ENCODE measurements around the gene SLC12A8. TPM values are rescaled to one million over a fixed set of nuclear protein-coding genes. Genes with fewer than 3 reads are reported as not detected.

SLC12A8 gene
- total and polyA plus RNA-seq, 3 experiments from 2014 or later: 0.91 to 1.0 TPM; not detected in 1

DNA sequence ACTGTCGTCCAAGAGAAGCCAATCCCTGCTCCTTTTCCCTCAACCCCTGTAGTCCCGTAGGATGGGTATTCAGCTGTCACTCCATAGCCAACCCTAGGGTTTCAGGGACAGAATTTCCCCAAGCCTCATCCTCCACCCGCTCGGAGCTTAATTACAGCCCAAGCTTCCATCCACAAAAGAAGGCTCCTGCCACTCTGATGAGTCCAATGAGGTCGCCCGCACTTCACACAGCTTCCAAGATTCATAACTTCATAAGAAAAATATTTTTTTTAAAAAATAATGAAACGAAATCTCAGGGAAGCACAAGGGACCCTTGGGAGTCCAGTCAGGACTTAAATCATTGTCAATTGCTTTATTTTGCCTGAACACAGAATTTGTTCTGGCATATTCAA is 75.6 kb downstream of the SLC12A8 start:
- ChIA-PET POLR2A (no interaction called here), CTCF (interaction anchor here (1.1 kb wide), 1 partner anchor 21 kb away, joined by 3 read pairs; no protein-coding TSS in a partner anchor)
- no peaks in the 10 kb centered on the region for H3K9me3 Mint-ChIP-seq
- H3K9me3 ChIP-seq (ENCODE audit: low read length): no peaks in the 10 kb centered on the region
- H3K27me3 ChIP-seq (ENCODE audit: insufficient read depth, low read length, poor library complexity, severe bottlenecking): no peaks in the 10 kb centered on the region
- H3K4me3 ChIP-seq (ENCODE audit: low read length): no peak overlapping the region
- no peak overlapping the region for H3K4me3 Mint-ChIP-seq
- H3K4me1 ChIP-seq (ENCODE audit: insufficient read depth, low read length): peaks cover 27% of the 10 kb centered on the region
- H3K27me3 Mint-ChIP-seq: no peaks in the 10 kb centered on the region
- H3K27ac ChIP-seq (ENCODE audit: low read depth, low read length): no peak overlapping the region
- DNase-seq: no peak
- H3K27ac Mint-ChIP-seq: no peak overlapping the region
- no peaks in the 10 kb centered on the region for H3K36me3 Mint-ChIP-seq
- H3K4me1 Mint-ChIP-seq: peaks cover 29 to 38% (median 34%) of the 10 kb centered on the region in 3 donors
- H3K36me3 ChIP-seq (ENCODE audit: insufficient read depth, low read length): no peaks in the 10 kb centered on the region

DNA sequence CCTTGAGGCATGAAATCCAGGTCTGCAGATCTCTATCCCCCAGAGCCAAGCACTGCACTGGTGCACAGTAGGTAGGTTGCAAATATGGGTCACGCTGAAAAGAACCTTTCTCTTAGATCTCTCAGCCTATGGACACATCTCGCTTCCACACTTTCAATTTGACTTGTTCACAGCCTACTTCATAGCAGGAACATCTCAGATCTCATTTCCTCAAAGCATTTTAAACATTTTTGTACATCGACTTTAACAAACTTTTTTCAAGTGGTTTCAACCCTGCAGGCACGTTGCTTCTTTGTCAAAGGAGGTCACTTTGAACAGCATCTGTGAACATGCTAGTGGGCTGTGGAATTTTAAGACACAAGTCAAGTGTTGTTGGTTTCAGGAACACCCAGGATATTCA is 76.0 kb downstream of the SLC12A8 start:
- Histone ChIP-seq H3K36me3 (ENCODE audit: insufficient read depth, low read length) (no peaks in the 10 kb centered on the region), H3K27ac (ENCODE audit: low read depth, low read length) (no peak overlapping the region), H3K27me3 (ENCODE audit: insufficient read depth, low read length, poor library complexity, severe bottlenecking) (no peaks in the 10 kb centered on the region), H3K4me3 (ENCODE audit: low read length) (no peak overlapping the region), H3K9me3 (ENCODE audit: low read length) (no peaks in the 10 kb centered on the region), H3K4me1 (ENCODE audit: insufficient read depth, low read length) (peaks cover 25% of the 10 kb centered on the region)
- H3K36me3 Mint-ChIP-seq: no peaks in the 10 kb centered on the region
- peaks cover 25 to 36% (median 29%) of the 10 kb centered on the region in 3 donors for H3K4me1 Mint-ChIP-seq
- DNase-seq: no peak
- CTCF ChIA-PET: no interaction called here
- no peaks in the 10 kb centered on the region for H3K9me3 Mint-ChIP-seq
- no peak overlapping the region for H3K4me3 Mint-ChIP-seq
- peak overlapping the region in 1 of 8 donors; percentile 35 for H3K27ac Mint-ChIP-seq
- POLR2A ChIA-PET: no interaction called here
- no peaks in the 10 kb centered on the region for H3K27me3 Mint-ChIP-seq

DNA sequence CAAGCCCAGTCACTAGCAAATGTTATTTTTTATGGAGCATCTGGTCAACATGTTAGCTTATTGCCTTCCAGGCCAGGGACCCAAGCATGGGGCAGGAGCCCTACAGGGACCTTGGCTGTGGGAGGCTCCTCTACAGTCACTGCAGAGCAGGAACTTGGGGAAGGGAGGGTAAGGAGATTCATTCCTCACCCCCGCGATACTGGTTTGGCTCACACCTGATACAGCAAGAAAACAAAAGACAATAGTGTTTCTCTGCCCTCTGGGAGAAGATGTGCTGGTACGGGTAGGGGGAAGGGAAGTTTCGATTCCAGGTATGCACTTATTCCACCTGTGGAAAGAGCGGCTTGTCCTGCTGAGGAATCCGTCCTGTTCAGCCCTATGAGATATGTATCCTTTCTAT is 77.6 kb downstream of the SLC12A8 start:
- H3K4me1 Mint-ChIP-seq: peaks cover 16 to 23% (median 18%) of the 10 kb centered on the region in 3 donors
- no peak for DNase-seq

DNA sequence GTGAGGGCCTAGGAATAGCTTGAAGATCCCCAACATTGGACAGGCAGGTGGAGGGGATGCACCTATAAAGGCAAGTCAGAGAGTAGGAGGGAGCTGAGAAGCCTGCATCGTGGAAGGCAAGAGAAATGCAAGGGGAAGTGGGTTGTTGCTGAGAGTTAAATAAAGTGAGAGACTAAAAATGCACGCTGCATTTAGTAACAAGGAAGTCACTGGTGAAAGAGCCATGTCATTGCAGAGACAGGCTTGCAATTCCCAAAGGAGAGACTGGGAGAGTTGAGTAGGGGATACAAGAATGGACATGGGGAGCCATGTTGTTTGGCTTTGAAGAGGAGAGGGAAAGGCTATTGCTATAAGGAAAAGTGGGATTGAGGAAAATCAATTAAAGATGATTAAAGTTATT is 79.7 kb downstream of the SLC12A8 start:
- no peaks in the 10 kb centered on the region for H3K9me3 ChIP-seq (ENCODE audit: low read length)
- H3K27ac Mint-ChIP-seq: peak overlapping the region in 1 of 8 donors; percentile 66
- no peaks in the 10 kb centered on the region for H3K27me3 ChIP-seq (ENCODE audit: insufficient read depth, low read length, poor library complexity, severe bottlenecking)
- no peak overlapping the region for H3K4me3 Mint-ChIP-seq
- H3K36me3 ChIP-seq (ENCODE audit: insufficient read depth, low read length): no peaks in the 10 kb centered on the region
- ChIA-PET POLR2A (interaction anchor here (0.7 kb wide), 1 partner anchor 10 kb away, joined by 3 read pairs; no protein-coding TSS in a partner anchor), CTCF (interaction anchor here (0.9 kb wide), 1 partner anchor 16 kb away, joined by 3 read pairs; no protein-coding TSS in a partner anchor)
- H3K4me1 Mint-ChIP-seq: peaks cover 18 to 19% (median 18%) of the 10 kb centered on the region in 3 donors
- no peaks in the 10 kb centered on the region for H3K27me3 Mint-ChIP-seq
- DNase-seq: no peak
- no peaks in the 10 kb centered on the region for H3K9me3 Mint-ChIP-seq
- H3K27ac ChIP-seq (ENCODE audit: low read depth, low read length): no peak overlapping the region
- peaks cover 15% of the 10 kb centered on the region for H3K4me1 ChIP-seq (ENCODE audit: insufficient read depth, low read length)
- no peaks in the 10 kb centered on the region for H3K36me3 Mint-ChIP-seq
- no peak overlapping the region for H3K4me3 ChIP-seq (ENCODE audit: low read length)

More for the DNA sequence above, 77.6 kb downstream of the SLC12A8 start:
- H3K27me3 ChIP-seq (ENCODE audit: insufficient read depth, low read length, poor library complexity, severe bottlenecking): no peaks in the 10 kb centered on the region
- no peaks in the 10 kb centered on the region for H3K9me3 ChIP-seq (ENCODE audit: low read length)
- no peak overlapping the region for H3K27ac ChIP-seq (ENCODE audit: low read depth, low read length)
- H3K36me3 ChIP-seq (ENCODE audit: insufficient read depth, low read length): no peaks in the 10 kb centered on the region
- no peak overlapping the region for H3K4me3 Mint-ChIP-seq
- no peaks in the 10 kb centered on the region for H3K27me3 Mint-ChIP-seq
- H3K9me3 Mint-ChIP-seq: no peaks in the 10 kb centered on the region
- ChIA-PET CTCF (interaction anchor here (1.2 kb wide), 1 partner anchor 82 kb away, joined by 3 read pairs; no protein-coding TSS in a partner anchor), POLR2A (no interaction called here)
- no peaks in the 10 kb centered on the region for H3K36me3 Mint-ChIP-seq
- H3K27ac Mint-ChIP-seq: peak overlapping the region in 2 of 8 donors; percentile 38 to 44
- H3K4me1 ChIP-seq (ENCODE audit: insufficient read depth, low read length): peaks cover 15% of the 10 kb centered on the region
- H3K4me3 ChIP-seq (ENCODE audit: low read length): no peak overlapping the region

DNA sequence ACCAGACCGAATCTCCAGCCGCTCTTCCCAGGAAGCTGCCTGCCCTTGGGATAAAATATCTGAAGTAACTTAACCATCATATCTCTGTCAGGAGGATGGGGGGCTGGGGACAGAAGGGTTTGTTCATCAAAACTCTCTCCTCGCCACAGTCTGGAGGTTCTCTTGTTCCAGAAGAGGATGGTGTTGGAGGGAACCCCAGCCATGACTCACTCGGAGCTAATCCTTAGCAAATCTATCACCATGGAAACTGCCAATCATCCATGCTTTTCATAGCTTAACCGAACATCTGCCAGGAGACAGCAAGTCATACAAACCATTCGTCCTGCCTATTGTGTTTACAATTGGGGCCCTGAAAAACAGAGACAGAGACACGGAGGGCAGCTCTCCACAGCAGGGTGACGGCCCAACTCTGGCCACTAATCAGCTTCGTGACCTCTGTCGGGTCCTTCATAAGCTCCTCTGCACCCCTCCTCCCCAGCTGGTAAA is 83.0 kb downstream of the SLC12A8 start:
- no peaks in the 10 kb centered on the region for H3K36me3 Mint-ChIP-seq
- ChIA-PET POLR2A (no interaction called here), CTCF (interaction anchor here (1.1 to 2.0 kb wide), 5 partner anchors 11 to 503 kb away, joined by 3 to 5 read pairs (median 4); no protein-coding TSS in a partner anchor)
- no peaks in the 10 kb centered on the region for H3K9me3 Mint-ChIP-seq
- H3K4me3 Mint-ChIP-seq: no peak overlapping the region
- Histone ChIP-seq H3K9me3 (ENCODE audit: low read length) (no peaks in the 10 kb centered on the region), H3K27ac (ENCODE audit: low read depth, low read length) (no peak overlapping the region), H3K36me3 (ENCODE audit: insufficient read depth, low read length) (no peaks in the 10 kb centered on the region), H3K27me3 (ENCODE audit: insufficient read depth, low read length, poor library complexity, severe bottlenecking) (no peaks in the 10 kb centered on the region), H3K4me3 (ENCODE audit: low read length) (no peak overlapping the region), H3K4me1 (ENCODE audit: insufficient read depth, low read length) (peaks cover 16% of the 10 kb centered on the region)
- no peak overlapping the region for H3K27ac Mint-ChIP-seq
- no peaks in the 10 kb centered on the region for H3K27me3 Mint-ChIP-seq
- H3K4me1 Mint-ChIP-seq: peaks cover 22 to 26% (median 25%) of the 10 kb centered on the region in 3 donors
- DNase-seq: no peak

DNA sequence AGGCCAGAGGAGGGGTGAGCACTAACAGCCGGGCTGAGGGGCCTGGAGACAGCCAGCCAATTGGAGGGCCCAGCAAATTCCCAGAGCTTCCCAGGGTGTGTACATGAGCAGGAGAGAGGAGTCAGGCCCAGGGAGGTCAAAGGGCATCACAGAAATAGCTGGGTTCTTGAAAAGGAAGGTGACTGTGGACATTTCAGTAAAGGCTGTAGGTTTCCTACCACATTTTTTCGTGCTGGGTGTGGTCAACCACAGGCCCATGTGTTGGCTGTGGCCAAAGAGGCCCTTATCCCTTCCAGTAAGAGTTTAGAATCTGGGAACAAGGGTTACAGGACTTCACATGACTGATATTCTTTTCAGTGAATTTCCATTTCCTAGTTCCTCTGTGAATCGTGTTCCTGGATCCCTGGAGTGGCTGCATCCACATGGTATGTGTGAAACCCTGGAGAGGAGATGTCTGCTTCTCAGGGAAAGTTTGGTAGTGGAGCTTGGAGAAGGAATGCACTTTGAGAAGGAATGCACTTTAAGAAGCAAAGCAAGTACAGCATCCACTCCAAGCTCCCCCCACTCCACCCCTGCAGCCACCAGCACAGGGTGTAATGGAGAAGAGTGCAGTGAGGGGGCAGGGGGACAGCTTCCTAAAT is 83.6 kb downstream of the SLC12A8 start:
- Histone ChIP-seq H3K36me3 (ENCODE audit: insufficient read depth, low read length) (no peaks in the 10 kb centered on the region), H3K9me3 (ENCODE audit: low read length) (no peaks in the 10 kb centered on the region), H3K27me3 (ENCODE audit: insufficient read depth, low read length, poor library complexity, severe bottlenecking) (no peaks in the 10 kb centered on the region), H3K4me3 (ENCODE audit: low read length) (no peak overlapping the region), H3K27ac (ENCODE audit: low read depth, low read length) (no peak overlapping the region), H3K4me1 (ENCODE audit: insufficient read depth, low read length) (peaks cover 16% of the 10 kb centered on the region)
- ChIA-PET POLR2A (no interaction called here), CTCF (interaction anchor here (1.1 to 1.6 kb wide), 3 partner anchors 12 to 502 kb away, joined by 3 to 4 read pairs (median 3); no protein-coding TSS in a partner anchor)
- Mint-ChIP-seq H3K4me3 (no peak overlapping the region), H3K27me3 (no peaks in the 10 kb centered on the region), H3K27ac (no peak overlapping the region), H3K36me3 (no peaks in the 10 kb centered on the region), H3K4me1 (peaks cover 22 to 26% (median 25%) of the 10 kb centered on the region in 3 donors), H3K9me3 (no peaks in the 10 kb centered on the region)
- DNase-seq: no peak

DNA sequence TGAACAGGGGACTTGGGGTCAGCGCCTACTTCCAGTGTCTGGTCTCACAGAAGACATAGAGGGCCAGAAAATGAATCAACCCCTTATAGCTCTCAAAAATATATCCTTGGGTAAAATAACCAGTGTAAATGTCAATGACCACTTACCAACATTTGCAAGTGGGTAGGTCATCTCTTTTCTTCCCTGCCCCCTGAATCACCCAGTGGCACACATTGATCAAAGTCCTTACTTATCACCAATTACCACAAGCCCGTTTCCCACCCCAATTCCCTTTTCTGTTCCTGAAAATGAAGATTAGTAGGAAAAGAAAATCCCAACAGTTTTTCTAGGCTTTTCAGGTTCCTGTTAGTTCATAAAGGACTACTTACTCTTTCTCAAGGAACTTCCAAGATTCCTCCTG is 86.2 kb downstream of the SLC12A8 start:
- peaks cover 24 to 28% (median 26%) of the 10 kb centered on the region in 3 donors for H3K4me1 Mint-ChIP-seq
- Histone ChIP-seq H3K27me3 (ENCODE audit: insufficient read depth, low read length, poor library complexity, severe bottlenecking) (no peaks in the 10 kb centered on the region), H3K27ac (ENCODE audit: low read depth, low read length) (no peak overlapping the region), H3K4me1 (ENCODE audit: insufficient read depth, low read length) (peaks cover 9% of the 10 kb centered on the region), H3K9me3 (ENCODE audit: low read length) (no peaks in the 10 kb centered on the region), H3K4me3 (ENCODE audit: low read length) (no peak overlapping the region), H3K36me3 (ENCODE audit: insufficient read depth, low read length) (no peaks in the 10 kb centered on the region)
- ChIA-PET CTCF (no interaction called here), POLR2A (no interaction called here)
- H3K4me3 Mint-ChIP-seq: no peak overlapping the region
- no peaks in the 10 kb centered on the region for H3K27me3 Mint-ChIP-seq
- H3K27ac Mint-ChIP-seq: peak overlapping the region in 3 of 8 donors; percentile 9 to 82 (median 20)
- no peaks in the 10 kb centered on the region for H3K9me3 Mint-ChIP-seq
- H3K36me3 Mint-ChIP-seq: no peaks in the 10 kb centered on the region
- no peak for DNase-seq

DNA sequence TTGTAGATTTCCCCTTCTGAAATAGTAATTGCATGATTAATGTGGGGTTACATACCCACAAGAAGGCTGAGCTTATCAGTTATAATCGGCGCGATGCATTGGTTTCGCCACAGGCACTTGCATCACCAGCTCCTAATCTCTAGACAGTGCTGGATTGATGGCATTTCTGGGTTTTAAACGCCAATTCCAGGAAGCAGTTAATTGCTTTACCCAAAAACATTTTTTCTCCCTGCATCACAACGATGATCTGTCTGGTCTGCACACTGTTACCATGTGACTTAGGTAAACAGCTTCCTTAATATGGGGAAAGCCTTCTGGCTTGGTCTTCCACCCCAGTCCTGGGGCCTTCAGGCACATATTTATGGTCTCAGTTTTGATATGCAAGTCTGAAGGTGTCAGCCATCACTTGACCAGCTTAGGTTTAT is 86.7 kb downstream of the SLC12A8 start:
- H3K9me3 ChIP-seq (ENCODE audit: low read length): no peaks in the 10 kb centered on the region
- peaks cover 29 to 33% (median 31%) of the 10 kb centered on the region in 3 donors for H3K4me1 Mint-ChIP-seq
- H3K4me3 Mint-ChIP-seq: no peak overlapping the region
- H3K36me3 ChIP-seq (ENCODE audit: insufficient read depth, low read length): no peaks in the 10 kb centered on the region
- peak overlapping the region in 4 of 8 donors; percentile 8 to 83 (median 46) for H3K27ac Mint-ChIP-seq
- no peak overlapping the region for H3K4me3 ChIP-seq (ENCODE audit: low read length)
- H3K9me3 Mint-ChIP-seq: no peaks in the 10 kb centered on the region
- ChIA-PET CTCF (interaction anchor here (0.8 kb wide), 1 partner anchor 25 kb away, joined by 3 read pairs; no protein-coding TSS in a partner anchor), POLR2A (no interaction called here)
- no peaks in the 10 kb centered on the region for H3K36me3 Mint-ChIP-seq
- H3K27me3 ChIP-seq (ENCODE audit: insufficient read depth, low read length, poor library complexity, severe bottlenecking): no peaks in the 10 kb centered on the region
- DNase-seq: no peak
- no peak overlapping the region for H3K27ac ChIP-seq (ENCODE audit: low read depth, low read length)
- H3K27me3 Mint-ChIP-seq: no peaks in the 10 kb centered on the region
- H3K4me1 ChIP-seq (ENCODE audit: insufficient read depth, low read length): peaks cover 14% of the 10 kb centered on the region
